ENCODE results near the gene WDFY2. TPM values are rescaled to one million over a fixed set of nuclear protein-coding genes. Genes with fewer than 3 reads are reported as not detected.

WDFY2 gene
- total and polyA plus RNA-seq, 7 experiments from 2014 or later, result 3.2 to 44.3 (median 18.6) TPM

DNA sequence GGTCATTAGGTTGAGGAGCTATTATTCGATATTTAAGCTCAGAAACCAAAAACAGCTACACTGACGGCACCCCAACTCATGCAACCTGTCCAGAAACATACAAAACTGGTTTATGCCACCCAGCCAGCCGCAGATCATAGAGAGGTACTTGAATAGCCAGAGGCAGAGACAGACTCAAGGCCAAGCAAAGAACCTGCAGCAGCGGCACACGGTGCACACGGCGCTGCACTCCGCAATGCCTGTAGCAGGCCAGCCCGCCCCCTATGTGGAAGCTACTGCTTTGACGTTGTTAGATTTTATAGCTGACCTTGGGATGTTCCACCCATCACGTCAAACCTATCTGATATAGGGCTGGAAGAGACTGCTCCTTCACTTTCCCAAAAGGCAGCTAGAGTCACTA lies 231.6 kb downstream of the WDFY2 start:
- no peak for ATAC-seq
- Histone ChIP-seq H3K9me3 (ENCODE audit: control insufficient read depth in 2 of 3, low read length in 3 of 3) (no peaks in the 10 kb centered on the region), H3K27me3 (ENCODE audit: control insufficient read depth in 2 of 2, insufficient read depth in 2 of 2, low read length in 2 of 2) (no peaks in the 10 kb centered on the region), H3K4me3 (ENCODE audit: low read length) (peak overlapping the region; percentile 3), H3K4me1 (ENCODE audit: control insufficient read depth in 2 of 2, insufficient read depth in 2 of 2, low read length in 2 of 2) (peaks cover 29 to 83% of the 10 kb centered on the region in 2 donors), H3K36me3 (ENCODE audit: control insufficient read depth in 2 of 3, insufficient read depth in 3 of 3, low read length in 3 of 3) (peaks cover 0 to 41% (median 12%) of the 10 kb centered on the region in 3 experiments), H3K27ac (ENCODE audit: low read depth, low read length) (peak overlapping the region; percentile 85)
- H3K9me3 Mint-ChIP-seq, result no peaks in the 10 kb centered on the region
- peak overlapping the region in 7 of 10 donors; percentile 67 to 100 (median 81) for H3K4me3 Mint-ChIP-seq
- peaks cover 50 to 96% (median 94%) of the 10 kb centered on the region in 7 donors for H3K4me1 Mint-ChIP-seq
- ChIA-PET POLR2A (interaction anchor here (0.6 to 13.1 kb wide), 8 partner anchors 9 to 379 kb away, joined by 3 to 324 read pairs (median 10); partner anchors contain the start of gene INTS6), CTCF (interaction anchor here (0.6 to 5.0 kb wide), 14 partner anchors 8 to 386 kb away, joined by 3 to 192 read pairs (median 6); partner anchors contain the start of gene TMEM272)
- H3K36me3 Mint-ChIP-seq, result peaks cover 0 to 31% (median 15%) of the 10 kb centered on the region in 5 donors
- peak overlapping the region in 8 of 9 donors; percentile 91 to 99 (median 95) for H3K27ac Mint-ChIP-seq
- no peaks in the 10 kb centered on the region for H3K27me3 Mint-ChIP-seq
- intact Hi-C loops (cut with micrococcal nuclease), result loop anchor here (1.0 to 5.0 kb wide), 8 partner anchors 9 to 311 kb away; partner anchors contain the start of genes ALG11 (in 1 of the 2), ATP7B (in 1 of the 2) and DHRS12 (in 1 of the 2)
- no peak for DNase-seq

GRCh38 chr13:51816604-51817249 lies 232.5 kb downstream of the WDFY2 start:
- H3K9me3 ChIP-seq (ENCODE audit: control insufficient read depth in 2 of 3, low read length in 3 of 3), result no peaks in the 10 kb centered on the region
- H3K4me3 Mint-ChIP-seq, result peak overlapping the region in 8 of 10 donors; percentile 32 to 100 (median 68)
- H3K27ac Mint-ChIP-seq, result peak overlapping the region in 8 of 9 donors; percentile 87 to 99 (median 95)
- peaks cover 38 to 87% of the 10 kb centered on the region in 2 donors for H3K4me1 ChIP-seq (ENCODE audit: control insufficient read depth in 2 of 2, insufficient read depth in 2 of 2, low read length in 2 of 2)
- ChIA-PET POLR2A (interaction anchor here (1.8 to 13.1 kb wide), 5 partner anchors 8 to 364 kb away, joined by 6 to 324 read pairs (median 25); partner anchors contain the start of gene INTS6), CTCF (interaction anchor here (1.2 to 5.0 kb wide), 8 partner anchors 11 to 311 kb away, joined by 3 to 192 read pairs (median 15); partner anchors contain the start of gene TMEM272)
- ATAC-seq, result no peak
- no peaks in the 10 kb centered on the region for H3K27me3 Mint-ChIP-seq
- H3K36me3 Mint-ChIP-seq, result peaks cover 0 to 31% (median 11%) of the 10 kb centered on the region in 5 donors
- intact Hi-C loops (cut with micrococcal nuclease), result loop anchor here in 1 of 2 donors (5.0 kb wide), 1 partner anchor 196 kb away; the partner anchor contains the start of genes ALG11 and ATP7B
- peaks cover 58 to 100% (median 95%) of the 10 kb centered on the region in 7 donors for H3K4me1 Mint-ChIP-seq
- no peak overlapping the region for H3K4me3 ChIP-seq (ENCODE audit: low read length)
- peak overlapping the region; percentile 85 for H3K27ac ChIP-seq (ENCODE audit: low read depth, low read length)
- H3K9me3 Mint-ChIP-seq, result no peaks in the 10 kb centered on the region
- H3K27me3 ChIP-seq (ENCODE audit: control insufficient read depth in 2 of 2, insufficient read depth in 2 of 2, low read length in 2 of 2), result no peaks in the 10 kb centered on the region
- H3K36me3 ChIP-seq (ENCODE audit: control insufficient read depth in 2 of 3, insufficient read depth in 3 of 3, low read length in 3 of 3), result peaks cover 0 to 33% (median 12%) of the 10 kb centered on the region in 3 experiments
- DNase-seq, result no peak

Small RNA genes lying within 50 kb of the gene (microRNA-seq; reads per million reads assigned to microRNA genes)
- not detected for gene MIR4703 (ENCODE audit: borderline microRNAs expressed)

Other genes starting within 250 kb of the WDFY2 start
- gene SERPINE3, start 244.8 kb upstream of the WDFY2 start, total RNA-seq, result not detected
- not detected for gene SERPINE3, start 244.8 kb upstream of the WDFY2 start, polyA plus RNA-seq
- gene INTS6, start 131.4 kb upstream of the WDFY2 start, total RNA-seq, result 10 to 100 TPM; 60.9 to 67.0 (median 62.7) TPM
- gene INTS6, start 131.4 kb upstream of the WDFY2 start, polyA plus RNA-seq, result 10 to 100 TPM; 23.7 to 31.3 TPM
- gene DHRS12, start 219.7 kb downstream of the WDFY2 start, total RNA-seq, result 10 to 100 TPM in 4 of 5 experiments, 1 to 10 TPM in 1; 6.7 to 25.3 (median 20.1) TPM
- 10 to 100 TPM; 24.8 to 27.1 TPM for gene DHRS12, start 219.7 kb downstream of the WDFY2 start, polyA plus RNA-seq